ENCODE data around the gene ENTPD1.
A peak's percentile ranks its signal among the peaks of the same experiment; 100 is the strongest.

ENTPD1 gene

GRCh38 chr10:95864906-95865813 is 109.2 kb downstream of the ENTPD1 start:
- H3K4me3 ChIP-seq (replicated peaks in 1 of 2; ENCODE audit: low read depth in 2 of 2, low read length in 2 of 2), result no peak overlapping the region
- TF ChIP-seq CTCF (IDR thresholded peaks at IDR 0.05; ENCODE audit: low read depth, low read length), result peak; percentile 88
- peak; percentile 88 to 90 for DNase-seq (ENCODE audit: low read depth in 2 of 2)

- no peak for DNase-seq (ENCODE audit: low read depth in 2 of 2)
- no peak overlapping the region for H3K4me3 ChIP-seq (replicated peaks in 1 of 2; ENCODE audit: low read depth in 2 of 2, low read length in 2 of 2)
- no peak for TF ChIP-seq CTCF (IDR thresholded peaks at IDR 0.05; ENCODE audit: low read depth, low read length)
Measured at GRCh38 chr10:95865814-95866466, 110.0 kb downstream of the ENTPD1 start.

GRCh38 chr10:95866467-95866842 is 110.5 kb downstream of the ENTPD1 start:
- TF ChIP-seq CTCF (IDR thresholded peaks at IDR 0.05; ENCODE audit: low read depth, low read length), result no peak
- no peak for DNase-seq (ENCODE audit: low read depth in 2 of 2)
- H3K4me3 ChIP-seq (replicated peaks in 1 of 2; ENCODE audit: low read depth in 2 of 2, low read length in 2 of 2), result no peak overlapping the region

GRCh38 chr10:95867866-95868265 is 111.9 kb downstream of the ENTPD1 start:
- H3K4me3 ChIP-seq (replicated peaks in 1 of 2; ENCODE audit: low read depth in 2 of 2, low read length in 2 of 2), result no peak overlapping the region
- DNase-seq (ENCODE audit: low read depth in 2 of 2), result no peak
- TF ChIP-seq CTCF (IDR thresholded peaks at IDR 0.05; ENCODE audit: low read depth, low read length), result no peak

GRCh38 chr10:95872158-95872711 is 116.3 kb downstream of the ENTPD1 start:
- no peak for DNase-seq (ENCODE audit: low read depth in 2 of 2)
- TF ChIP-seq CTCF (IDR thresholded peaks at IDR 0.05; ENCODE audit: low read depth, low read length), result no peak
- H3K4me3 ChIP-seq (replicated peaks in 1 of 2; ENCODE audit: low read depth in 2 of 2, low read length in 2 of 2), result no peak overlapping the region

- no peak for DNase-seq (ENCODE audit: low read depth in 2 of 2)
- TF ChIP-seq CTCF (IDR thresholded peaks at IDR 0.05; ENCODE audit: low read depth, low read length), result no peak
- H3K4me3 ChIP-seq (replicated peaks in 1 of 2; ENCODE audit: low read depth in 2 of 2, low read length in 2 of 2), result no peak overlapping the region
Measured at GRCh38 chr10:95873139-95873538, 117.2 kb downstream of the ENTPD1 start.

Data from cardiac fibroblast (primary cell).